GM23338 (cell line): ENCODE measurements around the gene EDN1. TPM values are rescaled to one million over a fixed set of nuclear protein-coding genes. Genes with fewer than 3 reads are reported as not detected.

Experiments
- ATAC-seq: fragments of 200-7000 bp; cut with Tn5 transposase; 3 replicates; pipeline ENCODE4 v1.9.1; 2020
- DNase-seq: peaks from one replicate; pipeline ENCODE4 v3.0.0-alpha.2; 2015; ENCODE audit warnings: low spot score
- H2AFZ ChIP-seq: fragments of 200-600 bp; sonication (generic); 2 replicates; pipeline ENCODE4 v1.8.0; 2016; ENCODE audit warnings: antibody characterized with exemption, mild to moderate bottlenecking, moderate library complexity
- H3F3A ChIP-seq: fragments of 200-600 bp; sonication (generic); replicated peaks from 2 replicates; pipeline ENCODE4 v1.8.0; 2017; ENCODE audit warnings: antibody characterized with exemption, mixed run types, low read depth
- H3K27ac ChIP-seq: fragments of 200-600 bp; sonication (generic); 2 replicates; pipeline ENCODE4 v1.6.1; 2016; ENCODE audit warnings: low read depth
- H3K27me3 ChIP-seq: fragments of 200-600 bp; sonication (generic); 2 replicates; pipeline ENCODE4 v1.8.0; 2016; ENCODE audit warnings: mild to moderate bottlenecking, mixed run types, moderate library complexity; ENCODE audit not compliant: insufficient read depth
- H3K36me3 ChIP-seq: fragments of 200-600 bp; sonication (generic); 2 replicates; pipeline ENCODE4 v1.8.0; 2016; ENCODE audit warnings: mild to moderate bottlenecking; ENCODE audit not compliant: insufficient read depth
- H3K4me1 ChIP-seq: fragments of 200-600 bp; sonication (generic); 2 replicates; pipeline ENCODE4 v1.8.0; 2016; ENCODE audit warnings: mild to moderate bottlenecking, moderate library complexity; ENCODE audit not compliant: insufficient read depth
- H3K4me2 ChIP-seq: fragments of 200-600 bp; sonication (generic); 2 replicates; pipeline ENCODE4 v1.7.1; 2017; ENCODE audit warnings: mixed run types
- H3K4me3 ChIP-seq: fragments of 200-600 bp; sonication (generic); 2 replicates; pipeline ENCODE4 v1.6.1; 2016; ENCODE audit warnings: mixed run types
- H3K79me2 ChIP-seq: fragments of 200-600 bp; sonication (generic); replicated peaks from 2 replicates; pipeline ENCODE4 v1.8.0; 2017; ENCODE audit warnings: mild to moderate bottlenecking; ENCODE audit not compliant: insufficient read depth
- H3K9me2 ChIP-seq: fragments of 200-600 bp; sonication (generic); 2 replicates; pipeline ENCODE4 v1.8.0; 2017; ENCODE audit not compliant: insufficient read depth
- H4K20me1 ChIP-seq: fragments of 200-600 bp; sonication (generic); replicated peaks from 2 replicates; pipeline ENCODE4 v1.8.0; 2017; ENCODE audit warnings: mild to moderate bottlenecking; ENCODE audit not compliant: insufficient read depth
- H3K27ac Mint-ChIP-seq: 2 replicates; pipeline ENCODE4 v1.8.0; 2020; ENCODE audit warnings: inconsistent platforms, mild to moderate bottlenecking, moderate library complexity, mixed read lengths
- H3K27me3 Mint-ChIP-seq: 3 replicates; pipeline ENCODE4 v1.8.0; 2022; ENCODE audit warnings: low read depth, mild to moderate bottlenecking, moderate library complexity, mixed read lengths, inconsistent platforms; ENCODE audit not compliant: insufficient read depth, poor library complexity
- H3K36me3 Mint-ChIP-seq: 3 replicates; pipeline ENCODE4 v1.8.0; 2021; ENCODE audit warnings: low read depth, mild to moderate bottlenecking, inconsistent platforms, moderate library complexity, mixed read lengths
- H3K4me1 Mint-ChIP-seq: 3 replicates; pipeline ENCODE4 v1.8.0; 2020; ENCODE audit warnings: mild to moderate bottlenecking, inconsistent platforms, mixed read lengths
- H3K4me3 Mint-ChIP-seq: 3 replicates; pipeline ENCODE4 v1.8.0; 2021; ENCODE audit warnings: moderate library complexity, mild to moderate bottlenecking, inconsistent platforms, mixed read lengths
- H3K9me3 Mint-ChIP-seq: 3 replicates; pipeline ENCODE4 v1.8.0; 2020; ENCODE audit warnings: moderate library complexity, mild to moderate bottlenecking, inconsistent platforms, mixed read lengths
- CREB1 ChIP-seq: fragments of 250-450 bp; sonication (Bioruptor Pico); IDR thresholded peaks from 2 replicates; pipeline ENCODE4 v1.5.0; 2020; ENCODE audit warnings: low read depth, mild to moderate bottlenecking, moderate library complexity
- EZH2 ChIP-seq: fragments of 200-600 bp; sonication (generic); IDR thresholded peaks from one replicate; pipeline ENCODE4 v1.8.0; 2017; ENCODE audit warnings: antibody characterized with exemption, mild to moderate bottlenecking, low read depth; ENCODE audit not compliant: unreplicated experiment
- EZH2phosphoT487 ChIP-seq: fragments of 200-600 bp; sonication (generic); IDR thresholded peaks from one replicate; pipeline ENCODE4 v1.8.1; 2018; ENCODE audit warnings: antibody characterized with exemption; ENCODE audit not compliant: unreplicated experiment
- JUNB ChIP-seq: IDR thresholded peaks from one replicate; pipeline ENCODE4 v1.6.1; 2016; ENCODE audit warnings: antibody characterized with exemption; ENCODE audit not compliant: unreplicated experiment
- NANOG ChIP-seq: IDR thresholded peaks from 2 replicates; pipeline ENCODE4 v1.6.1; 2016; ENCODE audit warnings: antibody characterized with exemption, borderline replicate concordance
- POLR2AphosphoS5 ChIP-seq: IDR thresholded peaks from 2 replicates; pipeline ENCODE4 v1.6.1; 2016; ENCODE audit warnings: antibody characterized with exemption, low read depth
- STAT1 ChIP-seq: IDR thresholded peaks from one replicate; pipeline ENCODE4 v1.6.1; 2016; ENCODE audit warnings: antibody characterized with exemption; ENCODE audit not compliant: unreplicated experiment
- ZNF114 ChIP-seq: fragments of 250-450 bp; sonication (Bioruptor Pico); IDR thresholded peaks from 2 replicates; pipeline ENCODE4 v1.5.0; 2020; ENCODE audit warnings: mild to moderate bottlenecking, moderate library complexity
- ZNF331 ChIP-seq: fragments of 250-450 bp; sonication (Bioruptor Pico); IDR thresholded peaks from 2 replicates; pipeline ENCODE4 v1.5.0; 2020; ENCODE audit warnings: low read depth, mild to moderate bottlenecking, moderate library complexity
- ZNF462 ChIP-seq: fragments of 250-450 bp; sonication (Bioruptor Pico); IDR thresholded peaks from 2 replicates; pipeline ENCODE4 v1.5.0; 2020; ENCODE audit warnings: mild to moderate bottlenecking, moderate library complexity
- polyA plus RNA-seq: library from polyadenylated mRNA; unstranded; fragments of >200 nt; fragmentation: Nextera tagmentation; extraction: Ambion mirVana; gene quantifications from 2 replicates; pipeline ENCODE4 v1.2.1, GENCODE V29; 2016
- total RNA-seq: library from RNA; depleted of rRNA; stranded (reverse); fragments of >200 nt; shearing (Covaris generic); gene quantifications from 2 replicates; pipeline ENCODE4 v1.2.3, GENCODE V29; 2014
- TF ChIP-seq, protein P1 (sequence below), 2 experiments: fragments of 200-600 bp in 1 of 2; sonication (generic) in 1 of 2; conservative IDR thresholded peaks; 2 replicates each; pipeline versions ENCODE4 v1.5.1 to v1.6.1; 2016 to 2017; ENCODE audit warnings: antibody characterized with exemption in 2 of 2, low read depth in 2 of 2, mild to moderate bottlenecking in 2 of 2, moderate library complexity in 1 of 2
- TF ChIP-seq, protein P2 (sequence below): IDR thresholded peaks from one replicate; pipeline ENCODE4 v1.6.1; 2018; ENCODE audit warnings: antibody characterized with exemption; ENCODE audit not compliant: unreplicated experiment
- TF ChIP-seq, protein P3 (sequence below): IDR thresholded peaks from 2 replicates; pipeline ENCODE4 v1.6.1; 2016; ENCODE audit warnings: antibody characterized with exemption

The EDN1 gene
- total and polyA plus RNA-seq, 2 experiments from 2014 or later, result 0.80 to 1.2 TPM

- TF ChIP-seq, protein P1, sequence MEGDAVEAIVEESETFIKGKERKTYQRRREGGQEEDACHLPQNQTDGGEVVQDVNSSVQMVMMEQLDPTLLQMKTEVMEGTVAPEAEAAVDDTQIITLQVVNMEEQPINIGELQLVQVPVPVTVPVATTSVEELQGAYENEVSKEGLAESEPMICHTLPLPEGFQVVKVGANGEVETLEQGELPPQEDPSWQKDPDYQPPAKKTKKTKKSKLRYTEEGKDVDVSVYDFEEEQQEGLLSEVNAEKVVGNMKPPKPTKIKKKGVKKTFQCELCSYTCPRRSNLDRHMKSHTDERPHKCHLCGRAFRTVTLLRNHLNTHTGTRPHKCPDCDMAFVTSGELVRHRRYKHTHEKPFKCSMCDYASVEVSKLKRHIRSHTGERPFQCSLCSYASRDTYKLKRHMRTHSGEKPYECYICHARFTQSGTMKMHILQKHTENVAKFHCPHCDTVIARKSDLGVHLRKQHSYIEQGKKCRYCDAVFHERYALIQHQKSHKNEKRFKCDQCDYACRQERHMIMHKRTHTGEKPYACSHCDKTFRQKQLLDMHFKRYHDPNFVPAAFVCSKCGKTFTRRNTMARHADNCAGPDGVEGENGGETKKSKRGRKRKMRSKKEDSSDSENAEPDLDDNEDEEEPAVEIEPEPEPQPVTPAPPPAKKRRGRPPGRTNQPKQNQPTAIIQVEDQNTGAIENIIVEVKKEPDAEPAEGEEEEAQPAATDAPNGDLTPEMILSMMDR (conservative IDR thresholded peaks at IDR 0.05; ENCODE audit: low read depth in 2 of 2), result no peak
- TF ChIP-seq JUNB (no peak), EZH2phosphoT487 (no peak), ZNF462 (no peak), CREB1 (CRISPR knock-in tag) (no peak), NANOG (no peak), EZH2 (no peak), STAT1 (no peak), POLR2AphosphoS5 (no peak), ZNF331 (no peak), ZNF114 (CRISPR knock-in tag) (no peak)
- TF ChIP-seq, protein P2, sequence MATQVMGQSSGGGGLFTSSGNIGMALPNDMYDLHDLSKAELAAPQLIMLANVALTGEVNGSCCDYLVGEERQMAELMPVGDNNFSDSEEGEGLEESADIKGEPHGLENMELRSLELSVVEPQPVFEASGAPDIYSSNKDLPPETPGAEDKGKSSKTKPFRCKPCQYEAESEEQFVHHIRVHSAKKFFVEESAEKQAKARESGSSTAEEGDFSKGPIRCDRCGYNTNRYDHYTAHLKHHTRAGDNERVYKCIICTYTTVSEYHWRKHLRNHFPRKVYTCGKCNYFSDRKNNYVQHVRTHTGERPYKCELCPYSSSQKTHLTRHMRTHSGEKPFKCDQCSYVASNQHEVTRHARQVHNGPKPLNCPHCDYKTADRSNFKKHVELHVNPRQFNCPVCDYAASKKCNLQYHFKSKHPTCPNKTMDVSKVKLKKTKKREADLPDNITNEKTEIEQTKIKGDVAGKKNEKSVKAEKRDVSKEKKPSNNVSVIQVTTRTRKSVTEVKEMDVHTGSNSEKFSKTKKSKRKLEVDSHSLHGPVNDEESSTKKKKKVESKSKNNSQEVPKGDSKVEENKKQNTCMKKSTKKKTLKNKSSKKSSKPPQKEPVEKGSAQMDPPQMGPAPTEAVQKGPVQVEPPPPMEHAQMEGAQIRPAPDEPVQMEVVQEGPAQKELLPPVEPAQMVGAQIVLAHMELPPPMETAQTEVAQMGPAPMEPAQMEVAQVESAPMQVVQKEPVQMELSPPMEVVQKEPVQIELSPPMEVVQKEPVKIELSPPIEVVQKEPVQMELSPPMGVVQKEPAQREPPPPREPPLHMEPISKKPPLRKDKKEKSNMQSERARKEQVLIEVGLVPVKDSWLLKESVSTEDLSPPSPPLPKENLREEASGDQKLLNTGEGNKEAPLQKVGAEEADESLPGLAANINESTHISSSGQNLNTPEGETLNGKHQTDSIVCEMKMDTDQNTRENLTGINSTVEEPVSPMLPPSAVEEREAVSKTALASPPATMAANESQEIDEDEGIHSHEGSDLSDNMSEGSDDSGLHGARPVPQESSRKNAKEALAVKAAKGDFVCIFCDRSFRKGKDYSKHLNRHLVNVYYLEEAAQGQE, result no peak
- TF ChIP-seq, protein P3, sequence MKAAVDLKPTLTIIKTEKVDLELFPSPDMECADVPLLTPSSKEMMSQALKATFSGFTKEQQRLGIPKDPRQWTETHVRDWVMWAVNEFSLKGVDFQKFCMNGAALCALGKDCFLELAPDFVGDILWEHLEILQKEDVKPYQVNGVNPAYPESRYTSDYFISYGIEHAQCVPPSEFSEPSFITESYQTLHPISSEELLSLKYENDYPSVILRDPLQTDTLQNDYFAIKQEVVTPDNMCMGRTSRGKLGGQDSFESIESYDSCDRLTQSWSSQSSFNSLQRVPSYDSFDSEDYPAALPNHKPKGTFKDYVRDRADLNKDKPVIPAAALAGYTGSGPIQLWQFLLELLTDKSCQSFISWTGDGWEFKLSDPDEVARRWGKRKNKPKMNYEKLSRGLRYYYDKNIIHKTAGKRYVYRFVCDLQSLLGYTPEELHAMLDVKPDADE, result no peak
- Histone ChIP-seq H3K4me3 (no peak overlapping the region), H3F3A (no peaks in the 10 kb centered on the region), H3K27ac (no peak overlapping the region), H3K9me2 (peaks cover 8% of the 10 kb centered on the region; the same call in 1 of the 2 replicates), H3K36me3 (0 out of 2 replicates have a peak, but pooled peaks cover 6% of the 10 kb centered on the region), H2AFZ (no peak overlapping the region), H3K4me2 (no peak overlapping the region), H3K4me1 (no peaks in the 10 kb centered on the region), H3K79me2 (no peaks in the 10 kb centered on the region), H4K20me1 (no peaks in the 10 kb centered on the region), H3K27me3 (no peaks in the 10 kb centered on the region)
- DNase-seq, result no peak
- no peak for ATAC-seq
- Mint-ChIP-seq H3K4me3 (no peak overlapping the region), H3K36me3 (peaks cover 14% of the 10 kb centered on the region), H3K9me3 (peaks cover 18% of the 10 kb centered on the region), H3K4me1 (no peaks in the 10 kb centered on the region), H3K27ac (no peak overlapping the region), H3K27me3 (no peaks in the 10 kb centered on the region)
These were observed 25.3 kb downstream of the EDN1 start for GRCh38 chr6:12315292-12316081.
